Skin epidermis (tissue), 12 donors: ENCODE results near the gene IFT25.
A peak's percentile ranks its signal among the peaks of the same experiment; 100 is the strongest.

Source experiments
- H3K27ac ChIP-seq, 21 experiments: fragments of 200-600 bp; sonication (generic) in 11 of 21; one replicate each; pipeline ENCODE4 v1.5.0; 2020; ENCODE audit warnings: mild to moderate bottlenecking in 3 of 21, inconsistent platforms in 2 of 21, moderate library complexity in 2 of 21
- H3K4me3 ChIP-seq, 7 experiments: fragments of 200-600 bp; sonication (generic) in 2 of 7; one replicate each; pipeline ENCODE4 v1.5.0; 2020; ENCODE audit warnings: inconsistent platforms in 2 of 7, mild to moderate bottlenecking in 2 of 7, moderate library complexity in 1 of 7

Gene IFT25

GRCh38 chr1:53934170-53934765 lies 11.2 kb downstream of the IFT25 start:
- Histone ChIP-seq H3K4me3 (no peak overlapping the region), H3K27ac (no peak overlapping the region)

DNA sequence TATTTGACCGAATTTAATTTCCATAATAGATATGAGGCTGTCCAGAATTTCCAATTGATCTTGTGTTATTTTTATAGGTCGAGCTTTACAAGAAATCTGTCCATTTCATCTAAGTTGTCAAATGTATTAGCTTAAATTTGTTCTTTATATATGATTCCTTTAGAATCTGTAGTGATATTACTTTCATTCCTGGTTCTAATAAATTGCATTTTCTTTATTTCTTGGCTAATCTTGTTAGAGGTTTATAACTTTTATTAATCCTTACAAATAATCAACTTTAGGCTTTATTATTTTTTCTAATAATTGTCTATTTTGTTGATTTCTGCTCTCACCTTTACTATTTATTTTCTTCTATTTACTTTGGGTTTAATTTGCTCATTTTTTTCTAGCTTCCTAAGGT lies 14.0 kb downstream of the IFT25 start:
- no peak overlapping the region for H3K4me3 ChIP-seq
- no peak overlapping the region for H3K27ac ChIP-seq

DNA sequence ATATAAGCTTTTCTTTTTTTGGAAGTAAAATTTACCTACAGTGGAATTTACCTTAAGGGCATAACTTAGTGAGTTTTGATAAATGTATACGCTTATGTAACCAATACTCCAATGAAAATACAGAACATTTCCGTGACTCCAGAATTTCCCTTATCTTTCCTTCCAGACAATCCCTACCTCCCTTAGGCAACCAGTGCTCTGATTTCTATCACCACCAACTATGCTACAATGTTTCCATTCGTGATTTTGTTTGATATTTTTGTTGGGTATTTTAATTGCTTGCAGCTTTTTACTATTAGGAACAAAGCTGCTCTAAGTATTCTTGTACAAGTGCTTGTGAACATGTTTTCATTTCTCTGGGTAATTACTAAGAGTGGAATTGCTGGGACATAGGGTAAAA lies 14.6 kb downstream of the IFT25 start:
- no peak overlapping the region for H3K27ac ChIP-seq
- no peak overlapping the region for H3K4me3 ChIP-seq

GRCh38 chr1:53929246-53929960 lies 16.1 kb downstream of the IFT25 start:
- Histone ChIP-seq H3K4me3 (no peak overlapping the region), H3K27ac (no peak overlapping the region)

DNA sequence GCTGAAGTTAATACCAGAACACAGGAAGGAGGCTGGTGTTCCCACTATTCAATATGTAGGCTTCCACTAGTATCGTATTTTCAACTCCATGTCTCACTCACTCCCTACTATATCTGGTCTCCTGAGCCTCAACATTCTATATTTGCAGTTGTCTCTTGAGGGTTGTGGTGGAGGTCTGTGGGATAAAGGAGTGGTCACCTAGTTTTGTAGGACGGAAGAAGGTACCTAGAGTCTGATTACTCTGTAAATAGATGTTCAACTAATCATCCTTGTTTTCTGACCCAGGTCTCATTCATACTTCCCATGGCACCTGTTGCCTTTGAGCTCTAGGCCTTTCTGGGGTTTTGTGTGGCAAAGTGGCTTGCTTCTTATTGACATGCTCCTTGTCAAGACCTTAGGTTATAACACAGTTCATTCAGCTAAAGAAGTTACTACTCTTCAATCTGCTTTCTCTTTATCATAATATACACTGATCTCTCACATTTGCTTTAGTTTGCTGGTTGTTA lies 18.1 kb downstream of the IFT25 start:
- no peak overlapping the region for H3K27ac ChIP-seq
- H3K4me3 ChIP-seq = no peak overlapping the region

DNA sequence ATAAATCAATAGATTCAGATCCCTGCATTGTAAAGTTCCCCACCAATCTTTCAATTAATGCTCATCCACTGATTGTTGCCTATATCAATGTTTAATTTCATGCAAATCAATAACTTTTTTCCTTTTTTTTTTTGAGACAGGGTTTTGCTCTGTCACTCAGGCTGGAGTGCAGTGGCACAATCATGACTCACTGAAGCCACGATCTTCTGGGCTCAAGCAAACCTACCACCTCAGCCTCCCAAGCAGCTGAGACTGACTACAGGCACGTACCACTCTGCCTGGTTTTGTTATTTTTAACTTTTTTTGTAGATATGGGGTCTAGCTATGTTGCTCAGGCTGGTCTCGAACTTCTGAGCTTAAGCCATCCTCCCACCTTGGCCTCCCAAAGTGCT lies 25.8 kb downstream of the IFT25 start:
- no peak overlapping the region for H3K4me3 ChIP-seq
- no peak overlapping the region for H3K27ac ChIP-seq

DNA sequence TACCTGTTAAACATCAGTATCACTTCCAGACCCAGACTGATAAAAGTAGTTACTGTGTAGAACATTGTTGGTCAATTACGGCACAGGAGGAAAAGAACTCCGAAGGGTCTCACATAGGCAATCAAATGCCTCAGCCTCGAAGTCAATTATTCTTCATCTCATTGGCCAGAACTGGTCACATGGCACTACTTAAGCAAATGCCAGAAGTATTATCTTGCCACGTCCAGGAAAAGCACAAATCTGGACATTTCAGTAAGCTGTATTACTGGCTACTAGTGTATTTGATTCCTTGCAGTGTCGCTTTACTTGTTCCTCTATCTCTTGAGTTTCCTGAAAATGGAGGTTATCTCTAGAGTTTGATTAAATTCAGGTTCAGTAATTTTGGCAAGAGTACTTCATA lies 27.2 kb downstream of the IFT25 start:
- H3K4me3 ChIP-seq = no peak overlapping the region
- no peak overlapping the region for H3K27ac ChIP-seq

DNA sequence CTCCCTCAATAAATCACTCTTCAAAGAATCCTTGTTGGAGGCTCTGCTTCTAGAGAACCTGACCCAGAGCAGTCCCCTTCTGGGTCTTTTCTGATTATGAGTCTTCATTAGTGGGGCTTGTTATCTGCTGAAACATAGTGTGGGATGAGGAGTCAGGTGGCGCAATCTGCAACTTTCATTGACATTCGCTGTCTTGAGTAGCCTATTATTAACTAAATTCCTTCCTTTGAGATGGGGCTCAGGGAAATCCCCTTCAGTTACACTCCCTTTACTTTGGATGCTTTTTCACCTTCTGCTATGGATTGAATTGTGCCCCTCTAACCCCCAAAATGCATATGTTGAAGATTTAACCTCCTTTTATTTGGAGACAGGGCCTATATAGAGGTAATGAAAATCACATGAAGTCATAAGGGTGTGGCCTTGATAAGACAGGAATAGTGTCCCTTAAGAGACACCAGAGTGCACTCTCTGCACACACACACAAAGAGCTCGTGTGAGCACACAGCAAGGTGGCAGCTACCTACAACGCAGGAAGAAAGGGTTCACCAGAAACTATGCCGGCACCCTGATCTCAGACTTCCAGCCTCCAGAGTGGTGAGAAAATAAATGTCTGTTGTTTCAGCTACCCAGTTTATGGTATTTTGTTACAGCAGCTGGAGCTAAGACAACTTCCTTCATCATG lies 32.0 kb downstream of the IFT25 start:
- H3K4me3 ChIP-seq = no peak overlapping the region
- H3K27ac ChIP-seq = no peak overlapping the region

DNA sequence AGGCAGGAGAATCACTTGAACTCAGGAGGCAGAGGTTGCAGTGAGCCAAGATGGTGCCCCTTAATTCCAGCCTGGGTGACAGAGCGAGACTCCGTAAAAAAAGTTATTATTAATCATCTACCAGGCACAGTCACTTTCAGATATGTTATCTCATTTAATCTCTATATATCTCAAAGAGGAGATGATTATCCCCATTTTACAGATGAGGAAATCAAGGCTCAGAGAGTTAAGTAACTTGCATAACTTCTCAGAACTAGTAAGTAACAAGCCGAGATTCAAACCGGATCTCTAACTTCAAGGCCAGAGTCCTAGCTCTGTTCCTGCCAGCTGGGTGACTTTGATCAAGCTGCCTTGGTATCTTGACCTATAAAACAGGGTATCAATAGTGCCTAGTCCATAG lies 34.1 kb downstream of the IFT25 start:
- no peak overlapping the region for H3K27ac ChIP-seq
- H3K4me3 ChIP-seq = no peak overlapping the region

DNA sequence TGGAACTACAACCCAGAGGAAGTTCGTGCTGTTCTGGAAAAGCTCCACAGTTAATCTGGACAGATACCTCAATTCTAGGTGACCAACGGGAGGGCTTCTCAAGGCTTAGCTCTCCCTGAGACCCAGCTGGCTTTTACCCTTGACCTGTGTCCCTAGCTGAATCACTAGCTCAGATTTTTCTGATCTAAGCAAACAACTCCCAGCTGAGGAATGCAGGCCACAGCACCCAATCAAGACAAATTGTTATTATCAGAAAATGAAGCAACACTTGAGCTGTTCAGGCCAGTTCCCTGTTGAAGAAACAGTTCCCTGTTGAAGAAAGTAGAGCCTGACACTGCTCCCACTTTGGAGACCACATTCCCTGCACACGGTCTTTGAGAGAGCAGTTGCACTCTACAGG lies 35.6 kb downstream of the IFT25 start:
- Histone ChIP-seq H3K27ac (no peak overlapping the region), H3K4me3 (no peak overlapping the region)

GRCh38 chr1:53906121-53906520 lies 39.4 kb downstream of the IFT25 start:
- H3K4me3 ChIP-seq = no peak overlapping the region
- H3K27ac ChIP-seq = no peak overlapping the region

GRCh38 chr1:53905509-53905908 lies 40.0 kb downstream of the IFT25 start:
- Histone ChIP-seq H3K4me3 (no peak overlapping the region), H3K27ac (no peak overlapping the region)

DNA sequence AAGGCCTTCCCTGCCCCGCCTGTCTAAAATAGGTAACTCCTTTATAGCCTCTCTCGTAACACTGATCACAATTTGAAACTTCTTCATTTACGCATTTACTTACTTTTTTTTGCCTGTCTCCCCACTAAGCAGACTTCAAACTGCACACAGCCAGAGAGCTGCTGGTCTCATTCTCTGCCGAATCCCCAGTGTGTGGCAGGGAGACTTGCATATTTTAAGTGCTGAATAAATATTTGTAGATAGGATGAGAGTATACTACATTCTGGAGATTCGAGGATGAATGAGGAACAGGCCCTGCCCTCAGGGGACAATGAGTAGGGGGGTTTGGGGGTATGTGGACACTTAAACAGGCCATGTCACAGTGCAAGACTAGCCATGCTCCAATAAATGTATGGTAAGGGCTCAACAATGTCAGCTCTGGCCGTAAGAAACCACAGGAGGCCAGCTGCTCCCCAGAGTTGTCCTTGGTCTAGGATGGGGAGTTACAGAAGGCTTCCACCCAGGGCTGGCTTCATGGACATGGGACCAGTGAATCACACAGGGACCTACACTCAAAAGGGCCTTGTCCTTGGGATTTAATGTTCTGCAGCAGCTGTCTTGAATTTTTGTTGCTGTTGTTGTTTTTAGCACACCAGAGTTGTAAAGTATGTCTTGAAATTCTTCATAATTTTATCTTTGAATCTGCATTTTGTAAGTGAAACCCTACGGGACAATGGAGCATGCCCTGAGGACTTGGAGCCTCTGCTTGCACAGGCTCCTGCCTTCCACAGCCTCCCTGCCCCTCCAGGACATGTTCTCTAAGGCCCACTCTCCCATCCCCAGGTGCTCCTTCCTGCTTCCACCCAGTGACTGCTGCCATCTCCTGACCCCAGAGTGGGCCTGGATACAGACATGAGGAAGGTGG lies 43.0 kb downstream of the IFT25 start:
- Histone ChIP-seq H3K27ac (no peak overlapping the region), H3K4me3 (no peak overlapping the region)

DNA sequence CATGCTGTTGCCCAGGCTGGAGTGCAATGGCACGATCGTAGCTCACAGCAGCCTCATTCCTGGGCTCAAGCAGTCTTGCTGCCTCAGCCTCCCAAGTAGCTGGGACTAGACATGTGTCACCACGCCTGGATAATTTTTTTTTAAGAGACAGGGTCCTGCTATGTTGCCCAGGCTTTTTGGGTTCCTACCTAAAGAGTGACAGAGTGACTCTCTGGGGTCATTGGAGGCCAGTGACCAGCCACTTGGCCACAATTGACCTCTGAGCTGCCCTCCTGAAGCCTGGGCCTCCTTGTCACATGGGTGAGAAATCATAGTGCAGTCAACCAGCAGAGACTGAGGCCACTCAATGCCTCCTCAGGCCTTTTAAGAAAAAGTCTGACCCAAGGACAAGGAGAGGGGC lies 45.8 kb downstream of the IFT25 start:
- Histone ChIP-seq H3K4me3 (no peak overlapping the region), H3K27ac (no peak overlapping the region)

DNA sequence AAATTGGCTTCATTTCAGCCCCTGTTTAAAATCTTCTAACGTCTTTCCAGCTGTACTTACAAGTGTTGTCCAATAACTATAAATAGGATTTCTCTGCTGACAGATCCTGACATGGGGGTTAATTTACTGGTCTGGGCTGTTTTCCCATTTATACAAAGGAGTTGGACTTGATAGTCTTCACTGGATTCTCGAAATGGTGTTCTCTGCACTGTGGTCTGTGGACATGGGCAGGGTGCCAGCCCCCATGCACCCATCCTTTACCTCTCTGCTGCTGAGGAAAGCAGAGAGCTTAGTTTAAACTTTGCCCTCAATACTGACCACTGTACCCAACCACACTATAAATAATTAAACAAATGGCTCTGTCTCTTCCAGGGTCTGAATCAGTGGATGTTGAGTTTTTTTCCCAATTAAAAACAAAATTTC lies 46.3 kb downstream of the IFT25 start:
- H3K27ac ChIP-seq = no peak overlapping the region
- no peak overlapping the region for H3K4me3 ChIP-seq

DNA sequence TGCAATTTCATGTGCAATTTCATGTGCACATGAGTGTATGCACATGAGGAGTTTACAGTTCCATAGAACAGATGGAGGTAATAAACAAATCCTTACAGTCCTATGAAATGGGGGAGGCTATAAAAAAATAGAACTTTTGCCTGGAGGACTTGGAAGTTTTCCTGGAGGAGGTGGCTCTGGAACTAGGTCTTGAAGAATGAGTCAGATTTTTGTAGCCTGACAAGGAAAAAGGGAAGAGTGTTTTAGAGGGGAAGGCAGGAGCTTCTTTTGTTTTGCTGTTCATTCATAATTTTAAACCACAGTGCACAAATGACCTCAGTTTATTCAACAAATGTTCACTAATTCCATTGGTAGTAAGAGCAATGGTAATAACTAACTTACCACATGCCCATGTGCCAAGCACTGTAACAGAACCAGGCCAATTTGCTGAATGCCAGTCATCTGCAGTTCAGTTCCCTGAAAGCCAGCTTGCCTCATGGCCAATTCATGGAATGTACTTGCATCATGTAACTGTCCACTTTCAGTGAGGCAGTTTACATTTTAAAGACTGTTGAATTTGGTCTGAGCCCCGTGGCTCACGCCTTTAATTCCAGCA lies 48.8 kb downstream of the IFT25 start:
- Histone ChIP-seq H3K27ac (no peak overlapping the region), H3K4me3 (no peak overlapping the region)

- no peak overlapping the region for H3K27ac ChIP-seq
- H3K4me3 ChIP-seq = no peak overlapping the region
Observed at GRCh38 chr1:53895421-53895820, 50.1 kb downstream of the IFT25 start.

DNA sequence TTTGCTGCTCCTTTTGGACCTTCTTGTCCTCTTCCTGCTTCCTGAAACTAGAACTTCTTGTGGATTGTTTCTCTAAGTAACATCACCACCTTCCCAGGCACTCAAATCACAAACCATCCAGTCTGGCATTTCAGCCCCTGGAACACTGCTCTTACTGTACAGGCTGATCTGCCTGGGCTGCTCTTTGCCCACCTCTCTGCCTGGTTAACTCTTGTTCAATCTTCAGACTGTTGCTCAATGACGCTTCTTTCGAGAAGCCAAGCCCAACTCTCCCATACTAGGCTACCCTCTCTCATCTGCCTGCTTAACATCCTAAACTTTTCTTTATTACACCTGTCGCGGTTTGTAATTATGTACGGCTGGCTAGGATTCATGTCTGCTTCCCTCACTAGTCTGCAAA lies 50.9 kb downstream of the IFT25 start:
- no peak overlapping the region for H3K27ac ChIP-seq

DNA sequence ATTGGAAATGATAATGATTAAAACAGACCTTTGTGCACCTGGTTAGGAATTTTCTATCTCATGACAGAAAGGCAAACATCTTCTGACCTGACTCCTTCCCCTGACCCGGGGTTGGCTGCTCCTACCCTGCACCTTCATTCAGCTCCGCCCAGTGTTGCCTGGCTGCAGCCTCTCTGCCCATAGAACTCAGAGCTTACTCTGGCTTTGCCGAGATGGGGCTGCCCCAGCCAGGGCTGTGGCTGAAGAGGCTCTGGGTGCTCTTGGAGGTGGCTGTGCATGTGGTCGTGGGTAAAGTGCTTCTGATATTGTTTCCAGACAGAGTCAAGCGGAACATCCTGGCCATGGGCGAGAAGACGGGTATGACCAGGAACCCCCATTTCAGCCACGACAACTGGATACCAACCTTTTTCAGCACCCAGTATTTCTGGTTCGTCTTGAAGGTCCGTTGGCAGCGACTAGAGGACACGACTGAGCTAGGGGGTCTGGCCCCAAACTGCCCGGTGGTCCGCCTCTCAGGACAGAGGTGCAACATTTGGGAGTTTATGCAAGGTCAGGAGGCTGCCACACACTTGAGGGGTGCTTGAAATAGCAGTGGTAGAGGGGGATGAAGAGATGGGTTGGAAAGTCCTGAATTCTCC lies 51.4 kb downstream of the IFT25 start, which contains the start of gene DIO1:
Gene DIO1 (plus strand): TSS at position 189 of the 638 bp plus-strand sequence. CDS start 24 bp downstream, at position 213.
- H3K27ac ChIP-seq = peak within 1 kb of the TSS in 2 of 21 experiments; percentile 22 to 54

More for the DNA sequence above, 50.9 kb downstream of the IFT25 start:
- no peak overlapping the region for H3K4me3 ChIP-seq

More for the DNA sequence above, 51.4 kb downstream of the IFT25 start, which contains the start of gene DIO1:
- H3K4me3 ChIP-seq = no peak within 1 kb of the TSS
